ENCODE data around the gene ZCCHC7.
"Not testable (repeated sequence)": the region's sequence is repeated elsewhere in the genome, so short reads cannot be mapped to it uniquely, and the experiment has no call there.

Gene ZCCHC7

GRCh38 chr9:37085233-37085632 is 35.1 kb upstream of the ZCCHC7 start:
- Histone ChIP-seq H3K27ac (no peak overlapping the region), H3K27me3 (replicated peaks) (no peaks in the 10 kb centered on the region), H3K36me3 (replicated peaks) (peaks cover 8% of the 10 kb centered on the region), H3K4me3 (ENCODE audit: low read depth, low read length) (no peak overlapping the region)
- no peak for DNase-seq
- no peak for TF ChIP-seq CTCF (IDR thresholded peaks at IDR 0.05; ENCODE audit: low read depth, low read length, missing control alignments)
- in situ Hi-C loops (cut with HindIII; ENCODE audit: low pct_ligation_motif_present, low sequenced_read_pairs) = no loop called here

GRCh38 chr9:37092714-37093295 is 27.6 kb upstream of the ZCCHC7 start:
- in situ Hi-C loops (cut with HindIII; ENCODE audit: low pct_ligation_motif_present, low sequenced_read_pairs); H3K36me3 ChIP-seq (replicated peaks); H3K4me3 ChIP-seq (ENCODE audit: low read depth, low read length); H3K27me3 ChIP-seq (replicated peaks); DNase-seq; H3K27ac ChIP-seq: not testable (repeated sequence)

- in situ Hi-C loops (cut with HindIII; ENCODE audit: low pct_ligation_motif_present, low sequenced_read_pairs) = no loop called here
- TF ChIP-seq CTCF (IDR thresholded peaks at IDR 0.05; ENCODE audit: low read depth, low read length, missing control alignments) = no peak
- Histone ChIP-seq H3K4me3 (ENCODE audit: low read depth, low read length) (no peak overlapping the region), H3K27ac (no peak overlapping the region), H3K36me3 (replicated peaks) (no peaks in the 10 kb centered on the region), H3K27me3 (replicated peaks) (no peaks in the 10 kb centered on the region)
- DNase-seq = no peak
These were observed 25.6 kb upstream of the ZCCHC7 start for GRCh38 chr9:37094751-37095150.

GRCh38 chr9:37096628-37097027 is 23.7 kb upstream of the ZCCHC7 start:
- no peak for DNase-seq
- H3K27me3 ChIP-seq (replicated peaks) = no peaks in the 10 kb centered on the region
- H3K4me3 ChIP-seq (ENCODE audit: low read depth, low read length) = no peak overlapping the region
- in situ Hi-C loops (cut with HindIII; ENCODE audit: low pct_ligation_motif_present, low sequenced_read_pairs) = no loop called here
- no peaks in the 10 kb centered on the region for H3K36me3 ChIP-seq (replicated peaks)
- no peak overlapping the region for H3K27ac ChIP-seq
- no peak for TF ChIP-seq CTCF (IDR thresholded peaks at IDR 0.05; ENCODE audit: low read depth, low read length, missing control alignments)

- in situ Hi-C loops (cut with HindIII; ENCODE audit: low pct_ligation_motif_present, low sequenced_read_pairs) = no loop called here
- no peak overlapping the region for H3K27ac ChIP-seq
- DNase-seq = no peak
- TF ChIP-seq CTCF (IDR thresholded peaks at IDR 0.05; ENCODE audit: low read depth, low read length, missing control alignments) = no peak
- H3K36me3 ChIP-seq (replicated peaks) = no peaks in the 10 kb centered on the region
- H3K27me3 ChIP-seq (replicated peaks) = no peaks in the 10 kb centered on the region
- H3K4me3 ChIP-seq (ENCODE audit: low read depth, low read length) = no peak overlapping the region
These were observed 23.1 kb upstream of the ZCCHC7 start for GRCh38 chr9:37097294-37097693.

GRCh38 chr9:37100327-37100726 is 20.0 kb upstream of the ZCCHC7 start:
- no peaks in the 10 kb centered on the region for H3K36me3 ChIP-seq (replicated peaks)
- no peak for TF ChIP-seq CTCF (IDR thresholded peaks at IDR 0.05; ENCODE audit: low read depth, low read length, missing control alignments)
- H3K27ac ChIP-seq = no peak overlapping the region
- no peak for DNase-seq
- in situ Hi-C loops (cut with HindIII; ENCODE audit: low pct_ligation_motif_present, low sequenced_read_pairs) = no loop called here
- H3K4me3 ChIP-seq (ENCODE audit: low read depth, low read length) = no peak overlapping the region
- no peaks in the 10 kb centered on the region for H3K27me3 ChIP-seq (replicated peaks)

Data from brain microvascular endothelial cell (primary cell).